ENCODE results near the gene TMEM119. TPM values are rescaled to one million over a fixed set of nuclear protein-coding genes. Genes with fewer than 3 reads are reported as not detected.

The TMEM119 gene
- polyA plus RNA-seq, 1 of the 3 experiments (the other 2 are of a cell fraction): 25.7 TPM

DNA sequence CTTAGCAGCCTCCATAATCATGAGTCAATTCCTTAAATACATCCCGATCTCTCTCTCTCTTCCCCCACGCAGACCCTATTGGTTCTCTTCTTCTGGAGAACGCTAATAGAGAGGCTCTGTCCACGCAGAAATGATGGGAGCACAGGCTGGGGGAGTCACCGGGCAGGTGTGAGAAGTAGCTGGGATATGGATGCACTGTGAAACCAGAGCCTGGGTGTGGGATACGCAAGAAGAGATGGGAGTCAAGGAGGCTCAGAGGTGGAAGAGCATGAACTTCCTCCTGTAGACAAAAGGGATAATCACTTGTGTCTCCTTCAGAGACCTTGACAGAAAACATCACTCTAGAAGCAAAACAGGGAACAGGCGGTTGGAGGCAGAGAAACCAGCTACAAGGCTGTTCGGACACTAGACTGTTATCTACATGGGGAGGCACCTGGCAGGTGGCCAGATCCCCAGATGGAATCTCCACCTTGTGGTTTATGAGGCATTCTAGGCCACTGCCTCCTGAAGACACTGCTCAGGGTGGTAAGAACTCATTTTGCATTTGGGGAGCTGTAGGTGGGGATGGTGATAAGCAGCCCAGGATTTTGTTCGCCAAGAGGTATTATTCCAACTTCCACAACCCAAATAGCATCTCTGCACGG is 43.0 kb upstream of the TMEM119 start:
- H4K20me1 ChIP-seq (ENCODE audit: insufficient read depth): no peaks in the 10 kb centered on the region
- peaks cover 22 to 37% of the 10 kb centered on the region in 2 experiments; a peak in 3 of 4 replicates for H3K4me1 ChIP-seq (ENCODE audit: control insufficient read depth in 1 of 2, insufficient read depth in 2 of 2, low read depth in 1 of 2, low read length in 1 of 2)
- no peaks in the 10 kb centered on the region for H3K9me3 ChIP-seq
- H3K4me2 ChIP-seq: no peak overlapping the region
- DNase-seq: peak; percentile 58
- no peaks in the 10 kb centered on the region for H3K9me2 ChIP-seq
- no peak overlapping the region for H3K9ac ChIP-seq
- TF ChIP-seq, protein P1, sequence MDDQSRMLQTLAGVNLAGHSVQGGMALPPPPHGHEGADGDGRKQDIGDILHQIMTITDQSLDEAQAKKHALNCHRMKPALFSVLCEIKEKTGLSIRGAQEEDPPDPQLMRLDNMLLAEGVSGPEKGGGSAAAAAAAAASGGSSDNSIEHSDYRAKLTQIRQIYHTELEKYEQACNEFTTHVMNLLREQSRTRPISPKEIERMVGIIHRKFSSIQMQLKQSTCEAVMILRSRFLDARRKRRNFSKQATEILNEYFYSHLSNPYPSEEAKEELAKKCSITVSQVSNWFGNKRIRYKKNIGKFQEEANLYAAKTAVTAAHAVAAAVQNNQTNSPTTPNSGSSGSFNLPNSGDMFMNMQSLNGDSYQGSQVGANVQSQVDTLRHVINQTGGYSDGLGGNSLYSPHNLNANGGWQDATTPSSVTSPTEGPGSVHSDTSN (IDR thresholded peaks at IDR 0.05): peak; percentile 35; the same call in 1 of the 2 replicates
- TF ChIP-seq SIN3A (IDR thresholded peaks at IDR 0.05; ENCODE audit: borderline replicate concordance, low read depth, low read length) (0 out of 2 replicates have a peak, but pooled peaks have one; percentile 29), TCF12 (IDR thresholded peaks at IDR 0.05) (peak; percentile 42; the same call in 1 of the 2 replicates), EZH2phosphoT487 (IDR thresholded peaks at IDR 0.05; ENCODE audit: borderline replicate concordance, low read depth) (no peak), POLR2AphosphoS5 (IDR thresholded peaks at IDR 0.05; ENCODE audit: low read depth, low read length) (0 out of 2 replicates have a peak, but pooled peaks have one; percentile 21), NFIC (IDR thresholded peaks at IDR 0.05; ENCODE audit: borderline replicate concordance) (peak; percentile 87), ELF1 (IDR thresholded peaks at IDR 0.05) (no peak), EP300 (IDR thresholded peaks at IDR 0.05; ENCODE audit: borderline replicate concordance in 1 of 2, low read depth in 1 of 2, low read length in 1 of 2) (no peak), RAD21 (IDR thresholded peaks at IDR 0.05; ENCODE audit: low read length) (no peak)
- TF ChIP-seq, protein P2, sequence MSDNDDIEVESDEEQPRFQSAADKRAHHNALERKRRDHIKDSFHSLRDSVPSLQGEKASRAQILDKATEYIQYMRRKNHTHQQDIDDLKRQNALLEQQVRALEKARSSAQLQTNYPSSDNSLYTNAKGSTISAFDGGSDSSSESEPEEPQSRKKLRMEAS (IDR thresholded peaks at IDR 0.05; ENCODE audit: low read depth): 0 out of 2 replicates have a peak, but pooled peaks have one; percentile 13
- H3K27ac ChIP-seq (ENCODE audit: low read depth in 2 of 2, low read length in 1 of 2): no peak overlapping the region; a peak in 1 of 4 replicates
- H3K4me3 ChIP-seq (ENCODE audit: low read depth in 2 of 2, low read length in 1 of 2): no peak overlapping the region
- peaks cover 13 to 27% of the 10 kb centered on the region in 2 experiments for H3K36me3 ChIP-seq (replicated peaks in 1 of 2; ENCODE audit: control insufficient read depth in 1 of 2, insufficient read depth in 2 of 2, low read length in 1 of 2)
- H3F3A ChIP-seq (replicated peaks; ENCODE audit: insufficient read depth): peaks cover 69% of the 10 kb centered on the region
- 87% methylated on average over 10 of the region's 10 CpGs for WGBS (ENCODE audit: low lambda C conversion rate)
- CTCF ChIA-PET: interaction anchor here (1.1 to 2.0 kb wide), 7 partner anchors 10 to 163 kb away, joined by 3 to 8 read pairs (median 5); no protein-coding TSS in a partner anchor
- H3K27me3 ChIP-seq (ENCODE audit: insufficient read depth): no peaks in the 10 kb centered on the region
- POLR2A ChIA-PET: interaction anchor here (0.6 kb wide), 1 partner anchor 209 kb away, joined by 5 read pairs; no protein-coding TSS in a partner anchor
- peaks cover 9% of the 10 kb centered on the region; the same call in 1 of the 2 replicates for H3K79me2 ChIP-seq (ENCODE audit: insufficient read depth)
- H2AFZ ChIP-seq (ENCODE audit: low read depth): no peak overlapping the region

DNA sequence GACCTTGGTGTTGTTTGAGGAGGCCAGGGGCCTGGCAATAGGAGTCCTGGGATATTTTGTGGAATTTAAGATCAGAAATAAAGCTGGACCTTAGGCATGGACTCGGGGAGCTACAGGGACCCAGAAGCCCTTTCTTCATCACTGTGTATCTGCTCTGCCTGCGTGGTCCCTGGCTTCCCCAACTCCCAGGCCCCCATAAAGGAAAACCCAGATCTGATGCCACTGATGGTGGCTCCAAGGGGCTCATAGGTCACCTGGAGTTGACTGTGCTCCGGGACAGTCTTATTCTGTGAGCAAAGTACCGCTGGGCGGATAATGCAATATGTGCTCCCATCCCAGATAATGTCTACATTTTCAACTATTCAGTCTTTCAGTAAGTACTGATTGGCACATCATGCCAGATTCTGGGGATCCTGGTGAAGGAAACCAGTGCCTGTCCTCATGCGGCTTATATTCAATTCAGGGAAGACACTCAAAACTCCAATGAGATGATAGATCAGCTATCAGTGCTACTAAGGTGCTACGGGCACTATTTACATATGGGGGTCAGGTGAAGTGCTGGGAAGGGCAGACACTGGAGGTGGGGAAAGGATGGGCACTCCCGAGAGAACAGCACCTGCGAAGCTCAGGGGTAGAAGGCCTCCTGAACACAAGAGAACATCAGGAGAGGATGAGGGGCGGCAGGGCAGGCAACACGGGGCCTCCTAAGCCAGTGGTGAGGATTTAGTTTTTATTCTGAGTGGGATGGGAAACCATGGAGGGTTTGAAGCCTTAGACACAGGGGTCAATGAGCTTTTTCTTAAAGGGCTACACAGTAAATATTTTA is 41.3 kb upstream of the TMEM119 start:
- DNase-seq: no peak
- H3K4me1 ChIP-seq (ENCODE audit: control insufficient read depth in 1 of 2, insufficient read depth in 2 of 2, low read depth in 1 of 2, low read length in 1 of 2): peaks cover 23 to 24% of the 10 kb centered on the region in 2 experiments; a peak in 3 of 4 replicates
- H3K9ac ChIP-seq: no peak overlapping the region
- peaks cover 64% of the 10 kb centered on the region for H3F3A ChIP-seq (replicated peaks; ENCODE audit: insufficient read depth)
- H4K20me1 ChIP-seq (ENCODE audit: insufficient read depth): no peaks in the 10 kb centered on the region
- H3K9me3 ChIP-seq: no peaks in the 10 kb centered on the region
- no peaks in the 10 kb centered on the region for H3K27me3 ChIP-seq (ENCODE audit: insufficient read depth)
- ChIA-PET CTCF (interaction anchor here (0.6 to 6.3 kb wide), 9 partner anchors 12 to 311 kb away, joined by 3 to 36 read pairs (median 3); no protein-coding TSS in a partner anchor), POLR2A (no interaction called here)
- WGBS (ENCODE audit: low lambda C conversion rate): 97% methylated on average over 11 of the region's 11 CpGs
- peaks cover 0 to 15% of the 10 kb centered on the region in 2 experiments for H3K36me3 ChIP-seq (replicated peaks in 1 of 2; ENCODE audit: control insufficient read depth in 1 of 2, insufficient read depth in 2 of 2, low read length in 1 of 2)
- no peak overlapping the region for H3K4me3 ChIP-seq (ENCODE audit: low read depth in 2 of 2, low read length in 1 of 2)
- TF ChIP-seq YY1 (IDR thresholded peaks at IDR 0.05; ENCODE audit: low read depth) (no peak), POLR2AphosphoS5 (IDR thresholded peaks at IDR 0.05; ENCODE audit: low read depth, low read length) (peak; percentile 32; the same call in 1 of the 2 replicates)
- H3K79me2 ChIP-seq (ENCODE audit: insufficient read depth): no peaks in the 10 kb centered on the region
- H3K4me2 ChIP-seq: no peak overlapping the region
- H3K9me2 ChIP-seq: no peaks in the 10 kb centered on the region
- H3K27ac ChIP-seq (ENCODE audit: low read depth in 2 of 2, low read length in 1 of 2): no peak overlapping the region
- H2AFZ ChIP-seq (ENCODE audit: low read depth): no peak overlapping the region
